Measurements from ENCODE around the gene PCCA.

GRCh38 chr13:100480676-100481075 is 391.8 kb downstream of the PCCA start:
- TF ChIP-seq YY1 (IDR thresholded peaks at IDR 0.05; ENCODE audit: insufficient read depth, insufficient read length) (no peak), ZNF274 (IDR thresholded peaks at IDR 0.05; ENCODE audit: low read depth, low read length) (no peak), SUZ12 (IDR thresholded peaks at IDR 0.05; ENCODE audit: extremely low read depth, insufficient read depth, insufficient read length) (no peak)
